ENCODE data around the gene TMEM232.

Gene TMEM232

DNA sequence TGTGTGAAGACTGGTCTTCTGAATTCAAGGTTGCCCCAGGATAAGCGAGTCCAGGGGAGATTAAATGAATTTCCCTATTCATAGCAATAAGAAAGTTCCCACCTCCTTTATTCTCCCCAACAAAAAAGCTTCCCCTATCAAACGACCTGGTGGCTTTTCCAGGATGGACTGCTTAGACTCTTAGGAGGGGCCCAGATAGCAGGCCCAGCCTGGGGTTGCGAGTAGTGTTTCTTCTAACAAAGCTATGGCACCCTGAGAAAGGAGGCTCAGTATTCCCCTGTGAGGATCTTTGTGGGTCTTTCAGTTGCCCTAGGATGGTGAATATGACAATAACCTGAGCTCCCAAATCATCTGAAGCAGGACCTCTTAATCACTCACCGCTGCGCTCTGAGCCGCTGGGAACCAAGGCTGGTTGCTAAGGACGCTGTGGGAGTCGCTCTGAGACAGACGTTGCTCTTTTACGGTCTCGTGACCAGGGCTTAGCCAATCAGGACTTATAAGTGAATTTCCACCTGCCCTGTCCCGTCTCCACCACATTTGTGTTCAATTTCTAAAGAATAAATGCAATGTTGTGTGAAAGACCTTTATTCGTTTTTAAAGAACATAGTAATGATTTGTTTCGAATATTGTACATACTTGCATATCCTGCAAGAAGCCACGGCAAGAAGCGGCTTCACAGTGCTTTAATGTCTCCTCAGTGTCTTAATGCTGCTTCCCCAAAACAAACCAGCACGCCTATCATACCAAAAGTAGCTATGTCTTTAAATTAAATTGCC is at the start of gene TMEM232:
TMEM232 (minus strand) TSS at position 423 of the 776 bp plus-strand sequence. CDS start 59,319 bp downstream, outside the sequence.
- TF ChIP-seq, protein P1, sequence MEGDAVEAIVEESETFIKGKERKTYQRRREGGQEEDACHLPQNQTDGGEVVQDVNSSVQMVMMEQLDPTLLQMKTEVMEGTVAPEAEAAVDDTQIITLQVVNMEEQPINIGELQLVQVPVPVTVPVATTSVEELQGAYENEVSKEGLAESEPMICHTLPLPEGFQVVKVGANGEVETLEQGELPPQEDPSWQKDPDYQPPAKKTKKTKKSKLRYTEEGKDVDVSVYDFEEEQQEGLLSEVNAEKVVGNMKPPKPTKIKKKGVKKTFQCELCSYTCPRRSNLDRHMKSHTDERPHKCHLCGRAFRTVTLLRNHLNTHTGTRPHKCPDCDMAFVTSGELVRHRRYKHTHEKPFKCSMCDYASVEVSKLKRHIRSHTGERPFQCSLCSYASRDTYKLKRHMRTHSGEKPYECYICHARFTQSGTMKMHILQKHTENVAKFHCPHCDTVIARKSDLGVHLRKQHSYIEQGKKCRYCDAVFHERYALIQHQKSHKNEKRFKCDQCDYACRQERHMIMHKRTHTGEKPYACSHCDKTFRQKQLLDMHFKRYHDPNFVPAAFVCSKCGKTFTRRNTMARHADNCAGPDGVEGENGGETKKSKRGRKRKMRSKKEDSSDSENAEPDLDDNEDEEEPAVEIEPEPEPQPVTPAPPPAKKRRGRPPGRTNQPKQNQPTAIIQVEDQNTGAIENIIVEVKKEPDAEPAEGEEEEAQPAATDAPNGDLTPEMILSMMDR (IDR thresholded peaks at IDR 0.05; ENCODE audit: borderline replicate concordance, insufficient read depth, low read depth, low read length): no peak
- H3K4me3 ChIP-seq (ENCODE audit: low read depth, low read length): peak within 1 kb of the TSS; percentile 12

DNA sequence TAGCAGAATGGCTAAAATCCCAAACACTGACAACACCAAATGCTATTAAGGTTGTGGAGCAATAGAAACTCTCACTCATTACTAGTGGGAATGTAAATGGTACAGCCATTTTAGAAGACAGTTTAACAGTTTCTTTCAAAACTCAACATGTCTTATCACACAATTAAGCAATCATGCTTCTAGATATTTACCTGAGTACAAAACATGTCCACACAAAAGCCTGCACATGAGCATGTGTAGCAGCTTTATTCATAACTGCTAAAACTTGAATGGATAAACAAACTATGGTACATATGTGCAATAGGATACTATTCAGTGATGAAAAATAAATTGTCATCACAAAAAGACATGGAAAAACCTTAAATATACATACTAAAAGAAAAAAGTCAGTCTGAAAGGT is 43.8 kb upstream of the TMEM232 start:
- H3K4me3 ChIP-seq (ENCODE audit: low read depth, low read length): no peak overlapping the region
- TF ChIP-seq, protein P1 (IDR thresholded peaks at IDR 0.05; ENCODE audit: borderline replicate concordance, insufficient read depth, low read depth, low read length): no peak

DNA sequence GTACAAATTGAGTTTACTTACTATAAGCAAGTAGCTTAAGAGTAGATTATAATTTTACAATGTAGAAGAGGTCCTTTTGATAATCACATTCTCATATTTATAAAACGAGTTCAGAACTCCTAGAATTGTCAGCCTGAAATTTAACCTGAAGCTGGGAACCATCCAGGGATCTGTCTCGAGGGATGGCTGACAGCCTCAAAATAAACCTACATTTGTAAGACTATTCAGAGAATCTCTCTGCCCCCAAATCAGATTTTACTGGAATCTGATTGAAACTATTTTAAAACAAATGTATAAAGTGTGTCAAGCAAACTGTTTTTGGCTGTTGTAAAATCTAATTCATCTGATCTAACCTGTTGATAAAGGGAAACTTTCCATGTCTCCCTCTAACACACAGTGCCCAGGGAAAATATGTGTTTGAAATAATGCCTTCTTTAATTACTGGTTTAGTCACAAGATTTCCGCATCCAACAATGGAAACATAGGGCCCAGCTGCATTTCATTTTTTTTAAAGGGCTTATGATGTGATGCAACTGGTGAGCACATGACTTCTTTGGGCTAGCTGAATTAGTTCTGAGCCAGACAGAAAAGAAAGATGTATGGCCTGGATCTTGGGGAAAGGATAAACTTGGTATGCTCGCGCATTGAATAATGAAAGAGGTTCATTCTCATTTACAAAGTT is 42.7 kb upstream of the TMEM232 start:
- H3K4me3 ChIP-seq (ENCODE audit: low read depth, low read length): no peak overlapping the region
- TF ChIP-seq, protein P1 (IDR thresholded peaks at IDR 0.05; ENCODE audit: borderline replicate concordance, insufficient read depth, low read depth, low read length): no peak

DNA sequence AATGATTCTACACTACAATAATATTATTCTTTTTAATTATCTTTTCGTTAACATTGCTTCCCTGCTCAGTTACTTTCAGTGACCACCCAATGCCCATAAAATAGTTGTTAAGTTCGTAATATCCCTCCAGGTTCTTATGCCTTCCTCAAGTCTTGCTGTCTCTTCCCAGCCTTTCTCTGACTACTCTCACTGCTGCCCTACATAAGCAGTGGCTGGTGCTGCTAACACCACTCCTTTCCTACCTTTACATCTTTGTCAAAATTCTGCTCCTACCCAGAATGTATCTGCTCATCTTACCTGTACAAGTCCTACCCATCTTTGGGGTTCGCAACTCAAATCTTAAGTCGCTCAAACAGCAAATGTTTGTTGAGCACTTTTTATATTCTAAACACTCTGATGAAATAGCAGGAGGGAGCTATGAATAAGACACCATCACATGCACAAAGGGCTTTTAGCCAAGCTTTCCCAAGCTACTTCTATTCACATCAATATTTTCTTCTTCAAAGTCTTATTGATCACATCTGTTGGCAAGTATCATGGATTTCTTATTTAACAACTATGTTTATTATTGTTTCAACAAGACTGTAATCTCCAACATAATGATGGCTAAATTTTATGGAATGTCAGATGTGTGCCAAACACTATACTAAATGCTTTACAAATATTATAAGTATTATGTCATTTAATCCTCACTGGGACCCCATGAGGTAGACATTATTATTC is 41.8 kb upstream of the TMEM232 start:
- TF ChIP-seq, protein P1 (IDR thresholded peaks at IDR 0.05; ENCODE audit: borderline replicate concordance, insufficient read depth, low read depth, low read length): no peak
- no peak overlapping the region for H3K4me3 ChIP-seq (ENCODE audit: low read depth, low read length)

DNA sequence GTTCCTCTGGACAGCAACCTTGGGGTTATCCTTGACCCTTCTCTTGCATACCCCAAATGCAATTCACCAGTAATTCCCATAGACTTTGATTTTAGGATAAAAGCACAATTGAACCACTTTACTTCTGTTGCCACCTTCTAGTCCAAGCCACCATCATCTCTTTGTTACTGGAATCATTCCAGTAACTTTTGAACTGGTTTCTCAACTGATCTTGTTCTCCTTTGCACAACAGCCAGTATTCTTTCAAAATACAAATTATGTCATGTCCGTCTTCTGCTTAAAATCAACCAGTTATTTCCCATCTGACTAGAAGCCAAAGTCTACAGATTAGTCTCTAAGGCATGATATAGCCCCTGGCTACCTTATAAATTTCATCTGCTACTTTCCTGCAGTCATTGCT is 33.7 kb upstream of the TMEM232 start:
- H3K4me3 ChIP-seq (ENCODE audit: low read depth, low read length): no peak overlapping the region
- TF ChIP-seq, protein P1 (IDR thresholded peaks at IDR 0.05; ENCODE audit: borderline replicate concordance, insufficient read depth, low read depth, low read length): no peak

DNA sequence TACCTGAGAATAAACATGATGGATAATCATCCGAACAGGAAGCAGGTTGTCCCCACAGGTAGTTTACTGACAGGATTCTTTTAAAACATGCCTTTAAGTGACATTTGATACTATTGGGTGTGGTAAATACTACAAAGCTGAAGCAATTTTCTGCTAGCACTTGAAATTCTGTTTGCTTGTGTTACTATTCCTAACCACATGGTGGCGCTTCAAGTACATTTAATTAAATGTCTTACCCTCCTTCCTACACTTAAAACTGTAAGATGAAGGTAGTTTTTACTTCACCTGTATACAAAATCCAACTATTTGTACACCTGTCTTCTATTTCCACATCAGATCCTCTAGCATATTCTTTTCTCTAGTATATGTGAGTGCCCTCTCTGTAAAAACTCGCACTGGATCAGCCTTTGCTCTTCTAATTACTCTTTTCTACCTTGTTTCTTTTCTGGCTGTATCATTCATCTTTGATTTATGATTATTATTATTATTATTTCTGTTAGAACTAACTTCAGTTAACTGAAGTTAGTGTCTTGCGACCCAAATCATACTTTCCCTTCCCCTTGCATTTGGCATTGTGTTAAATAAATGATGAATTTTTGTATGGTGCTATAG is 30.8 kb upstream of the TMEM232 start:
- TF ChIP-seq, protein P1 (IDR thresholded peaks at IDR 0.05; ENCODE audit: borderline replicate concordance, insufficient read depth, low read depth, low read length): peak; percentile 19; the same call in 1 of the 2 replicates
- no peak overlapping the region for H3K4me3 ChIP-seq (ENCODE audit: low read depth, low read length)
